Activated T-cell treated with anti-CD3 and anti-CD28 coated beads, Interleukin-2, amount 50 U/mL, for 24 hours (primary cell): Measurements from ENCODE around the gene GDPD3.

Experiments
- DNase-seq: peaks from one replicate; pipeline ENCODE4 v3.0.0-alpha.2; 2020
- H3K27ac Mint-ChIP-seq: 2 replicates; pipeline ENCODE4 v1.8.0; 2020; ENCODE audit warnings: mild to moderate bottlenecking, mixed read lengths
- H3K27me3 Mint-ChIP-seq: 2 replicates; pipeline ENCODE4 v1.8.0; 2020; ENCODE audit warnings: mixed read lengths
- H3K36me3 Mint-ChIP-seq: 2 replicates; pipeline ENCODE4 v1.8.0; 2020; ENCODE audit warnings: low read depth, mixed read lengths
- H3K4me1 Mint-ChIP-seq: 2 replicates; pipeline ENCODE4 v1.8.0; 2020; ENCODE audit warnings: low read depth, mixed read lengths
- H3K4me3 Mint-ChIP-seq: 2 replicates; pipeline ENCODE4 v1.8.0; 2020; ENCODE audit warnings: mild to moderate bottlenecking, moderate library complexity, mixed read lengths
- H3K9me3 Mint-ChIP-seq: 2 replicates; pipeline ENCODE4 v1.8.0; 2020; ENCODE audit warnings: mixed read lengths

GDPD3 gene

DNA sequence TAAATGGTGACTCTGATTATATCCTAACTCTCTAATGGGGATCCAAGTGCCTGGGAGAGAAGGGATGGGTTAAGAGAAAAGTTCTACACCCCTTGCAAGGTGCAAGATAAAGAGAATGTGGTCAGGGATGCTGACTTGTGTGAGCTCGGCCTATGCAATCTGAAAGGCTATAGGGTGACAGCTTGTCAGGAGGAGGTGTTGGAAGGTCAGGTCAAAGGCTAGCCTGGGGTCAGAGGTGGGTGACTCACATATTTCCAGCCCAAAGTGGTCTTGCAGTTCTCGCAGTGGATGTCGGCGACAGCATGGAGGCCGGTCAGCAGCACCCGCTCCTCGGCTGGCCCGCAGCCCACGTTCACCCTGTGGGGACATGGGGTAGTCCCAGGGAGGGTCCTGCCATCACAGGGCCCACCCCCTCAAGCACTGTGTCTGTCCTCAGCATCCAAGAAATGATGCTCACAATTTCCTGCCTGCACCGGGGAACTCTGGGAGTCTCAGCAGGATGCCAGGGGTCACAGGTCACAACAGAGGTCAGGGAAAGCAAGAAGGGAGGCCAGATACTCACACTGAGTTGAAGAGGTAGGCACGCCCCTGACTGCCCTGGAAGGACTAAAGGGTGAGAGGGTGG is 18.7 kb downstream of the GDPD3 start:
- H3K4me1 Mint-ChIP-seq = peaks cover 57% of the 10 kb centered on the region
- H3K4me3 Mint-ChIP-seq = peak overlapping the region; percentile 81
- no peak for DNase-seq
- peaks cover 16% of the 10 kb centered on the region for H3K9me3 Mint-ChIP-seq
- H3K36me3 Mint-ChIP-seq = peaks cover 42% of the 10 kb centered on the region
- H3K27ac Mint-ChIP-seq = peak overlapping the region; percentile 91
- H3K27me3 Mint-ChIP-seq = no peaks in the 10 kb centered on the region

DNA sequence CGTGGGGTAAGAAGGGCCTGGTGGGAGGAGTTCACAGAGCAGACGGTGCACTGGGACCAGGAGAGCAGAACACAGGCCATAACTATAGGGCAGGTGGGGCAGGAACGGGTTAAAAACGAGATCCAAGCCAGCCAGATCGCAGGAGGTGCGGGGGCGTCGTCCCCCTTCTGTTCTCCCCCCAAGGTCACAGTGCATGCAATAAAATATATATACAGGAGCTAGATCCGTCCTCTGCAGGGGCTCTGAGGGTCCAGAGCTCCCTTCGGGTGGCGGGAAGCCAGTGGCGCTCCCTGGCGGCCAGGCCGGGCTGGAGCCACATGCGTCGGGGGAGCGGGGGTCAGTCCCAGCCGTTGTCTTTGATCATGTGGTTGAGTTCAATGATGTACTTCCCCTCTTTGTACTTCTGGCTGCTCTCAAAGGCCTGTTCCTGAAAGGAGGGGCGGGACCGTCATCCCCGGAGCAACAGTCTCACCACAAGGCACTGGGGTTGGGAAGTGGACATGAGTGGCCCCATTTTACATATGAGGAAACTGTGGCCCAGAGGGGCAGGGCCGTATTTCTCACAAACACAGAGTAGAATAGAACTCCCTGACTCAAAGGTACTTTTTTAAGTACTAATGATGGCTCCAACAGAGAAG is 20.8 kb downstream of the GDPD3 start:
- Mint-ChIP-seq H3K36me3 (peaks cover 34% of the 10 kb centered on the region), H3K27me3 (no peaks in the 10 kb centered on the region), H3K4me3 (peak overlapping the region; percentile 87), H3K4me1 (peaks cover 68% of the 10 kb centered on the region), H3K9me3 (peaks cover 8% of the 10 kb centered on the region), H3K27ac (peak overlapping the region; percentile 97)
- peak; percentile 83 for DNase-seq

DNA sequence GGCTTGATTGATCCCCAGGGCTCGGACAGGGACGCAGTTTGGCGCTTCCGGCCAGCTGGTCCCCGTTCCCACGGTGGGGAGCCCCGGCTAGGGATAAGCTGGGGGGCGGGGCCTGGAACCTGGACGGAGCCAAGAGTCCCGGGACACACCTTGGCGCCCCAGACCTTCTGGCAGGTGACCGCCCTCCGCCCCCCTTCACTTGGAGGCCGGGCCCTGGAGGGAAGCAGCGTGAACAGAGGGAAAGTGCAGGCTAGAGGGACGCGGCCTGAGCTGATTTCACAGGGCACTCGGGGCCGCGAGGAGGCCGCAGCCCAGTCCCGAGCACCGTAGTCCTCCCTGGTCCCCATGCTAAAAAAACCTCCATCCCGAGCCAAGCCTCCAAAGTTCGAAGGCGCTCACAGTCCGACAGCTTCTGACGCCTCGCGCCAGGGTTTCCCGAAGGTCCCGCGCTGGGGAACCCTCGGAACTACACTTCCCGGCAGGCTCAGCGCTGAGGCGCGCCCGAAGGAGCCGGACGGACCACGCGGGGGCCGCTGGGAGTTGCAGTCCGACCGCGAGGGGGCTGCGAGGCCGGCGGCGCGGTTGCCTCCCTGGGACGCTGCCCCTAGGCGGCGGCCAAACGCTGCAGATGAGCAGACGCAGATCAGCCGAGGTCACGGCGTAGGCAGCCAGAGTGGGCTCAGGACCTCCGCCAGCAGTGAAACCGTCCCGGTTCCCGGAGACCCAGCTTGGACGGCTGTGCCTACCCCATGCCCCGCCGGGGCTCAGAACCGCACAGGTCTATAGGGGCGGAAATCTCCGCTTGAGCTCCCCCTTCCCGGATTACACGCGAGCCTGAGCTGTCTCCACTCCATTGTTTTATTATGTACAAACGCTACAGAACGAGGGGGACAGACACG is 21.6 kb downstream of the GDPD3 start, which contains the start of gene TBX6:
Gene TBX6 (minus strand): TSS at position 451 of the 899 bp plus-strand sequence. CDS start 731 bp downstream, outside the sequence.
- no peaks in the 10 kb centered on the region for H3K27me3 Mint-ChIP-seq
- peaks cover under 1% of the 10 kb centered on the region for H3K9me3 Mint-ChIP-seq
- peak within 1 kb of the TSS; percentile 87 for H3K4me3 Mint-ChIP-seq
- peak within 1 kb of the TSS; percentile 97 for H3K27ac Mint-ChIP-seq
- H3K4me1 Mint-ChIP-seq = peaks cover 64% of the 10 kb centered on the region
- peaks cover 34% of the 10 kb centered on the region for H3K36me3 Mint-ChIP-seq
- peak; percentile 96 for DNase-seq

DNA sequence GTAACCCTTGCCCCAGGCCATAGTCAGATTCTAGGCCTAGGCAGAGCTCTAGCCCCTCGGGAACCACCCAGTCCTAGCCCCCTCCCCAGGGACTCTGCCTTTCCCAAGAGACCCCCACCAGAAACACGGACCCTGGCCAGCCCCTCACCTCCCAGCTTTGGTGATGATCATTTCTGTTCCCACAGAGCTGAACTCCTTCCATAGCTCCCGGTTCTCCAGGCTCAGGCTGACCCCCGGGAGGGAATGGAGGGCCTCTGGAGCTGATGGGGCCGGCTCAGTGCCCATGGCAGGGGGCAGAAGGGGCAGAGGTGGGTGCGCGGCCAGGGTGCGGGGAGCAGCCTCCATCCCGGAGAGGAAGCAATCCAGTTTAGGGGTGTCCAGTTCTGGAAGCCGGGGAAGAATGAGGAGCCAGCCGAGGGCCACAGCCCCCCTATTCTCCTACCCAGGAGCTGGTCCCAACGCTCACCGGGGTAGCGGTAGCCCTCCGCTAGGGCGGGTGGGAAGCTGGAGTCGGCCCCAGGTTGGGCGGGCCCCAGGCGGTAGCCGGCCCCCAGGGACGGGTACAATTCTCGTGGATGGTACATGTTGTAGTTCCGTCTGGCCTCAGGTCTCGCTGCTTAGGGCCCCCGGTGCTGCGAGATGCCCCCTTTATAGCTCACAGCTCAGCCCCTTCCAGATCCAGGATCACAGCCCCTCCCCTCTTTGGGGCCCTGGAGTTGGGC is 22.6 kb downstream of the GDPD3 start:
- Mint-ChIP-seq H3K27ac (peak overlapping the region; percentile 88), H3K4me3 (peak overlapping the region; percentile 36), H3K9me3 (no peaks in the 10 kb centered on the region), H3K4me1 (peaks cover 60% of the 10 kb centered on the region), H3K36me3 (peaks cover 36% of the 10 kb centered on the region), H3K27me3 (no peaks in the 10 kb centered on the region)
- DNase-seq = no peak

DNA sequence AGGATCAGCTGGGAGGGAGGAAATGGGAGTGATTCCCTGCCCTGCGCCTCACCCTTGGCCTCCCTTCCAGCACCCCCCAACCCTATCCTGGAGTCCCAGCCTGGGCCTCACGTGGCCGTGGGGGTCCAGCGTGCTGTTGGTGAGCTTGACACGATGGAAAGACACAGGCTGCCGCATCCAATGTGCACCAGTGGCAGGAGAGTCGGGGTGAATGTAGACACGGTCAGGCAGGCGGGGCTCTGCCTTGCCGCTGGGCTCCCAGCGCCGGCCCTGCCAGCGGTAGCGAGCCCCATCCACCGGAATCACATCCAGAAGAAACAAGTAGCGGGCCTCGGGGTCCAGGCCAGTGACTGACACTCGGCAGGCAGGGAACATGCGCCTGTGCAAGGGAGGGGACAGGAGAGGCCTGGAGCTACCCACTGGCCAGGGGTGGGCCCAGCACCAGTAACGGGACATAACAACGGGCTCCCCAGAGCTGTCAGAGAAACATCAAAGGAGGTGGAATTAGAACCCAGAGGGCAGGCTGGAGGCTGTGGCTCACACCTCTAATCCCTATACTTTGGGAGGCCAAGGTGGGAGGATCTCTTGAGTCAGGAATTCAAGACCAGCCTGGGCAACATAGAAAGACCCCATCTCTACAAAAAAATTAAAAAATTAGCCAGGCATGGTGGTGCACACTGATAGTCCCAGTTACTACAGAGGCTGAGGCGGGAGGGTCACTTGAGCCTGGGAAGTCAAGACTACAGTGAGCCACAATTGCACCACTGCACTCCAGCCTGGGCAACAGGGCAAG is 24.3 kb downstream of the GDPD3 start:
- Mint-ChIP-seq H3K27me3 (no peaks in the 10 kb centered on the region), H3K4me3 (no peak overlapping the region), H3K27ac (peak overlapping the region; percentile 88), H3K36me3 (peaks cover 39% of the 10 kb centered on the region), H3K4me1 (peaks cover 45% of the 10 kb centered on the region), H3K9me3 (no peaks in the 10 kb centered on the region)
- no peak for DNase-seq

DNA sequence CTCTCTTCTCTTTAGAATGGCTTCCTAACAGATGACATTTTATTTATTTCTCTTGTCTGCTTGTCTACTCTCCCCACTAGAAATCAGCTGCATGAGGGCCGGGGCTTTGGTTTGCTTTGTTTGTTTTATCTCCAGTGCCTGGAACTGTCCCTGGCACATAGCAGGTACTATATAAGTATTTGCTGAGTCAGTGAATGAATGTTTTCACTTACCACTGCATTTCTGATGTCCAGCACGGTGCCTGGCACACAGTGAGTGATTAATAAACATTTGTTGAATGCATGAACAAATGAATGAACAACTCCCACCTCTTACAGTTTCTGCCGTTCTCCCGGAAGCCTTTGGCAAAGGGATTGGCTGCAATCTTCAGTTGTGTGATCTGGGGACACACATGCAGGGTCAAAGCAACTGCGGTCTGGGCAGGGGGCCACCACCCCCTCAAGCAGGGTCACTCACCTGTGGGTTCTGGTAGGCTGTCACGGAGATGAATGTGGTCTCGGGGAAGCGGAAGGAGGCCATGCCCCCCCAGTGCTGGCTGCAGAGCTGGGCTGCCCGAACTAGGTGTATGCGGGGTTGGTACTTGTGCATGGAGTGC is 25.0 kb downstream of the GDPD3 start:
- H3K9me3 Mint-ChIP-seq = no peaks in the 10 kb centered on the region
- H3K36me3 Mint-ChIP-seq = peaks cover 42% of the 10 kb centered on the region
- H3K27me3 Mint-ChIP-seq = no peaks in the 10 kb centered on the region
- DNase-seq = no peak
- H3K4me3 Mint-ChIP-seq = no peak overlapping the region
- peaks cover 42% of the 10 kb centered on the region for H3K4me1 Mint-ChIP-seq
- peak overlapping the region; percentile 69 for H3K27ac Mint-ChIP-seq

DNA sequence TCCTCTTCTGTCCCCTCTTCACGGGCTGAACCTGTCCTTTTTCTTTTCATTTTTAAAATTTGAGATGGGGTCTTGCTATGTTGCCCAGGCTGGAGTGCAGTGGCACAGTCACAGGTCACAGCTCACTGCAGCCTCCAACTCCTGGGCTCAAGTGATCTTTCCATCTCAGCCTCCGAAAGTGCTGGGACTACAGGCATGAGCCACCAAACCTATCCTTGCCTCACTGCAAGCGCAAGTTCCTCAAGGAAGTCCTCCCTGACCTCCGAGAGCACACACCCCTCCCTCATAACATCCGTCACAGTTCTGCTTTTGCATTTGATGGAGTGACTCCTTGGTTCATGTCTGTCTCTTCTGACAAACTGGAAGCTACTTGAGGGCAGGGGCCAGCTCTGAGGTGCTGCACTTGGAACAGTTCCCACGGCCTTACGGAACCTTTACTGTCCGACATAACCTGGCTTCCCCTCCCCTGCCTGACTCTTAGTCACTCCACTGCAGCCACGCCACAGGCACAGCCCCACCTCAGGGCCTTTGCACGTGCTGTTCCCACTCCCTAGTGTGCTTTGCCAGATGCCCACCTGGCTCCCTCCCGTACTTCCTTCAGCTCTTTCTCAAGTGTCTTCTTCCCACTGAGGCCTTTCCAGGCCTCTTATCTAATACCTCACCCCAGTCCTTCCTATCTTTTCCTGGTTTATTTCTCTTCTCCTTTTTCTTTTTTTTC is 26.0 kb downstream of the GDPD3 start:
- H3K4me1 Mint-ChIP-seq = peaks cover 34% of the 10 kb centered on the region
- peak overlapping the region; percentile 41 for H3K27ac Mint-ChIP-seq

DNA sequence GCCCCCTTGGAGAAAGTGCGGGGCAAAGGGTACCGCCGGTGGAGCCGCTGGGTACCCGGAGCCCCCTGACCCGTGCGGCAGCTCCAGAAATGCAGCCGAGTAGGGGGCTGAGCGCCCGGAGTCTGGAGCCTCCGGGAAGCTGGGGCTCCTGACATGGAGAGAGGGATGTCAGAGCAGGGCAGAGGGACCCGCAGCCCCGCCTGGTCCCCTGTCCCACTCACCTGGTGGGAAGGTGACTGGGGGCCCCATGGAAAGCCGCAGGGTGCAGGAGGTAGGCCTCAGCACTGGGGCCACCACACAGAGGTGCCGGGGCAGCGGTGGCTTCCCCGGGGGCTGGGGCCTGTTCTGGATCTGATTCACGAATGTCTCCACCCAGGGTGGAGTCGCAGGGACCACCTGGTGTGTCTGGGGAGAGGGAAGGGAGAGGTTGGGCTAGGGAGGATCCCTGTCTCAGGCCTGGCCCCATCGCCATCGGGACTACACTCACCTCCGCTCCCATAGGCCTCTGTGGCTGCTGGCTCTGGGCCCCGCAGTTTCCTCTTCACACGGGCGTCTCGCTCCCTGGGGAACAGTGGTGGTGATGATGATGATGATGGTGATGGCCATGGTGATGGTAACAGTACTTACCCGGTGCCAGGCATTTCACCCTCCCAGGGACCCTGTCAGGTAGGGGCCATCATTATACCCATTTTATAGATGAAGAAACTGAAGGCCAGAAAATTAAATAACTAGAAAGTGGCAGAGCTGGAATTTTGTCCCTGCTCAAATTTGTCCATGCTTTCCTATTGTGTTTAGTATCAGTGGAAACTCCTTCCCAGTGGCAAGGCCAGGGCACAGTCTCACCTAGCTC is 26.8 kb downstream of the GDPD3 start:
- no peak for DNase-seq
- Mint-ChIP-seq H3K27ac (peak overlapping the region; percentile 41), H3K4me1 (peaks cover 26% of the 10 kb centered on the region), H3K27me3 (no peaks in the 10 kb centered on the region), H3K36me3 (peaks cover 56% of the 10 kb centered on the region), H3K4me3 (no peak overlapping the region), H3K9me3 (no peaks in the 10 kb centered on the region)

More for the DNA sequence above, 26.0 kb downstream of the GDPD3 start:
- H3K4me3 Mint-ChIP-seq = no peak overlapping the region
- H3K36me3 Mint-ChIP-seq = peaks cover 52% of the 10 kb centered on the region
- no peaks in the 10 kb centered on the region for H3K27me3 Mint-ChIP-seq
- no peaks in the 10 kb centered on the region for H3K9me3 Mint-ChIP-seq
- no peak for DNase-seq

DNA sequence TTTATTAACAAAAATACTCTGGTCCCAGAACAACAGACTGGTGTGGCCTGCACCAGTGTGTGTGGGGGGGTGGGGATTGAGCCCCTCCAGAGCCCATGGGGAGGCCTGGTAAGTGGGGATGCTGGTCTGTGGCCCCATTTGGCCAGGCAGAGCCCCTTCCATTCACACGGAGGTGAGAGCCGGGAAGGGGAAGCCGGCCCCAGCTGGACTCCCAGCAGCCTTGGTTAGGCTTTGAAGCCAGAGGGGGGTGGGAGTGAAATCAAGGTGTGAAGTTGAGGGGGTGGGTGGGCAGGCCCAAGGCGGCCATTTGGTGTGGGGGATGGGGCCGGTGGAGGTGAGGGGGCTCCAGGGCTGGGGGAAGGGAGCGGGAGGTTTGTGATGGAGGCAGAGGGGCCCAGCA is 27.5 kb downstream of the GDPD3 start:
- no peaks in the 10 kb centered on the region for H3K9me3 Mint-ChIP-seq
- DNase-seq = no peak
- H3K36me3 Mint-ChIP-seq = peaks cover 63% of the 10 kb centered on the region
- H3K4me1 Mint-ChIP-seq = peaks cover 24% of the 10 kb centered on the region
- no peaks in the 10 kb centered on the region for H3K27me3 Mint-ChIP-seq
- no peak overlapping the region for H3K4me3 Mint-ChIP-seq
- H3K27ac Mint-ChIP-seq = no peak overlapping the region

DNA sequence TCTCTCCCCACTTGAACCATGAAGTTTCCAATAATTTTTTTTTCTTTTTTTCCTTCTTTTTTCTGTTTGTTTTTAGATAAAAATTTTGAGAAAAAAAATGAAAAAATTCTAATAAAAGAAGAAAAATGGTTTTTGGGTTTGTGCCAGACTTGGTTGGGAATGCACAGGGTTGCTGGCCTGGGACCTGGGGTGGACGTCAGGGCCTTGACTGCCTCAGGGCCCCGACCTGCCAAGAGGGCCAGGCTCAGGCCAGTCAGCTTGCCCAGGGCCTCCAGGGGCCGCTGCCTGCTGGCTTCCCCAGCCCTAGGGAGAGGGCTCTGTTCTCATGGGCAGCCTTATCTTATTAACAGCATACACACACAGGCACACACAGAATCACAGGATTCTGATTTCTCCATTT is 28.1 kb downstream of the GDPD3 start:
- Mint-ChIP-seq H3K27ac (no peak overlapping the region), H3K4me3 (no peak overlapping the region)

DNA sequence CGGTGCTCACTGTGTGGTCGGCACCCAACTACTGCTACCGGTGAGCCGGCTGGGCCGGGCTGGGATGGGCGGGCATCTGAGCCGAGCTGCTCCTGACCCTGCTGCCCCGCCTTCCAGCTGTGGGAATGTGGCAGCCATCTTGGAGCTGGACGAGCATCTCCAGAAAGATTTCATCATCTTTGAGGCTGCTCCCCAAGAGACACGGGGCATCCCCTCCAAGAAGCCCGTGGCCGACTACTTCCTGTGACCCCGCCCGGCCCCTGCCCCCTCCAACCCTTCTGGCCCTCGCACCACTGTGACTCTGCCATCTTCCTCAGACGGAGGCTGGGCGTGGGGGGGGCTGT is 28.5 kb downstream of the GDPD3 start:
- no peak overlapping the region for H3K4me3 Mint-ChIP-seq
- no peaks in the 10 kb centered on the region for H3K27me3 Mint-ChIP-seq
- no peak for DNase-seq
- peak overlapping the region; percentile 40 for H3K27ac Mint-ChIP-seq
- H3K36me3 Mint-ChIP-seq = peaks cover 73% of the 10 kb centered on the region
- H3K4me1 Mint-ChIP-seq = peaks cover 16% of the 10 kb centered on the region
- no peaks in the 10 kb centered on the region for H3K9me3 Mint-ChIP-seq

More for the DNA sequence above, 28.1 kb downstream of the GDPD3 start:
- Mint-ChIP-seq H3K27me3 (no peaks in the 10 kb centered on the region), H3K36me3 (peaks cover 68% of the 10 kb centered on the region), H3K4me1 (peaks cover 20% of the 10 kb centered on the region), H3K9me3 (no peaks in the 10 kb centered on the region)
- DNase-seq = no peak

DNA sequence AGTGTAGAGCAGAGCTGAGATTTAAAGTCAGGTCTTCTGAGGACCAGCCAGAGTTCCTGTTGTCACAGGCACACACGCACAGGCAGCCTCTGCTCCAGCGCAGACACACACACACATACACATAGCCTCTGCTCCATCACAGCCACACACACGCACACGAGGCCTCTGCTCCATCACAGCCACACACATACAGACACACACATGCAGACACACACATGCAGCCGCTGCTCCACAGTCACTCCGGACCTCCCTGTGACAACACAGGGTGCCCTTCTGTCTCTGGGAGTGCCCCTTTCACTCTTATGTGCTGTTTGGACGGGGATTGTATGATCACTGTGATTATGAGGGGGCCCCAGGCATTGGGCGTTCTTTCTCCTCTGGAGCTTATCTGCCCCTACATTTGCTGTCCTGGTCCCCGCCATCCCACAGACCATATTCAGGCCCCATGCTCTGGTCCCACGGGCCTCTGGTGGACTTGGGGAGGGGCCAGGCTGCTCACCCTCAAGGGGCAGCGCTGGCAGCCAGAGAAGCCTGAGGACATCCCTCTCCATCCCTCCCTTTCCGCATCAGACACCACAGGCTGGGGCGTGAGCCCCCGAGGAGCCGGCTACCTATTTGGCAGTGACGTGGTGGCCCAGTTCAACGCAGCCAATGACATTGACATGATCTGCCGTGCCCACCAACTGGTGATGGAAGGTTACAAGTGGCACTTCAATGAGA is 29.1 kb downstream of the GDPD3 start:
- no peak for DNase-seq
- Mint-ChIP-seq H3K4me3 (no peak overlapping the region), H3K9me3 (no peaks in the 10 kb centered on the region), H3K36me3 (peaks cover 78% of the 10 kb centered on the region), H3K4me1 (peaks cover 16% of the 10 kb centered on the region), H3K27ac (peak overlapping the region; percentile 80), H3K27me3 (no peaks in the 10 kb centered on the region)
